Naive thymus-derived CD4-positive, alpha-beta T cell (primary cell): ENCODE measurements around the gene ANO6. TPM values are rescaled to one million over a fixed set of nuclear protein-coding genes. Genes with fewer than 3 reads are reported as not detected.
A peak's percentile ranks its signal among the peaks of the same experiment; 100 is the strongest.
"Not testable (repeated sequence)": the region's sequence is repeated elsewhere in the genome, so short reads cannot be mapped to it uniquely, and the experiment has no call there.

ENCODE experiments used
- ATAC-seq: fragments of 150-1000 bp; cut with Tn5 transposase; 2 replicates; pipeline ENCODE4 v1.10.0; 2021; ENCODE audit warnings: mild to moderate bottlenecking, moderate library complexity
- CTCF ChIA-PET: fragments of 350-600 bp; sonication (Branson Sonifier 250); formaldehyde crosslinking; loops from one replicate; lab custom pipeline; 2021; ENCODE audit warnings: antibody characterized with exemption; lab: Charles Lee
- POLR2A ChIA-PET: fragments of 350-600 bp; sonication (Branson Sonifier 250); formaldehyde crosslinking; loops from one replicate; lab custom pipeline; 2021; ENCODE audit warnings: antibody characterized with exemption, inconsistent platforms; lab: Charles Lee
- DNase-seq, 9 donors: peaks; one replicate each; pipeline versions ENCODE4 v3.0.0 to v3.0.0-alpha.2; 2020 to 2022; ENCODE audit warnings: mixed read lengths in 1 of 9
- H3K27ac ChIP-seq: one replicate; pipeline ENCODE4 v1.7.0; 2013; ENCODE audit warnings: mild to moderate bottlenecking, low read depth, low read length, moderate library complexity
- H3K27me3 ChIP-seq, 2 donors: one replicate each; pipeline ENCODE4 v1.7.0; 2013; ENCODE audit warnings: low read length in 2 of 2, mild to moderate bottlenecking in 2 of 2, moderate library complexity in 2 of 2; ENCODE audit not compliant: control insufficient read depth in 2 of 2, insufficient read depth in 2 of 2
- H3K36me3 ChIP-seq, 3 experiments: 1 replicate in 2 of 3; 2 replicates in 1 of 3; pipeline ENCODE4 v1.7.0; 2013; ENCODE audit warnings: low read length in 3 of 3, mild to moderate bottlenecking in 3 of 3, moderate library complexity in 1 of 3; ENCODE audit not compliant: insufficient read depth in 3 of 3, control insufficient read depth in 2 of 3
- H3K4me1 ChIP-seq, 2 donors: one replicate each; pipeline ENCODE4 v1.7.0; 2013; ENCODE audit warnings: low read length in 2 of 2, mild to moderate bottlenecking in 2 of 2, moderate library complexity in 1 of 2; ENCODE audit not compliant: control insufficient read depth in 2 of 2, insufficient read depth in 2 of 2
- H3K4me3 ChIP-seq: 2 replicates; pipeline ENCODE4 v1.7.0; 2013; ENCODE audit warnings: mild to moderate bottlenecking, low read length
- H3K9me3 ChIP-seq, 3 experiments: 1 replicate in 2 of 3; 2 replicates in 1 of 3; pipeline ENCODE4 v1.7.0; 2013; ENCODE audit warnings: low read length in 3 of 3; ENCODE audit not compliant: control insufficient read depth in 2 of 3
- H3K27ac Mint-ChIP-seq, 9 donors: one replicate each; pipeline ENCODE4 v1.8.0; 2020 to 2022; ENCODE audit warnings: mixed read lengths in 9 of 9, mild to moderate bottlenecking in 8 of 9, moderate library complexity in 5 of 9, inconsistent platforms in 2 of 9
- H3K27me3 Mint-ChIP-seq, 5 donors: one replicate each; pipeline ENCODE4 v1.8.0; 2021 to 2022; ENCODE audit warnings: mixed read lengths in 5 of 5, mild to moderate bottlenecking in 1 of 5
- H3K36me3 Mint-ChIP-seq, 5 donors: one replicate each; pipeline ENCODE4 v1.8.0; 2020 to 2022; ENCODE audit warnings: mixed read lengths in 5 of 5, mild to moderate bottlenecking in 3 of 5, inconsistent platforms in 1 of 5
- H3K4me1 Mint-ChIP-seq, 7 donors: one replicate each; pipeline ENCODE4 v1.8.0; 2020 to 2022; ENCODE audit warnings: mixed read lengths in 7 of 7, mild to moderate bottlenecking in 3 of 7, inconsistent platforms in 1 of 7
- H3K4me3 Mint-ChIP-seq, 10 donors: one replicate each; pipeline ENCODE4 v1.8.0; 2020 to 2022; ENCODE audit warnings: mild to moderate bottlenecking in 10 of 10, mixed read lengths in 10 of 10, moderate library complexity in 6 of 10, inconsistent platforms in 2 of 10
- H3K9me3 Mint-ChIP-seq, 11 donors: one replicate each; pipeline ENCODE4 v1.8.0; 2020 to 2022; ENCODE audit warnings: mixed read lengths in 11 of 11, mild to moderate bottlenecking in 4 of 11, inconsistent platforms in 1 of 11, moderate library complexity in 1 of 11
- intact Hi-C, 2 donors: fragments of 100-400 bp; cut with micrococcal nuclease; formaldehyde crosslinking; loops; one replicate each; pipeline ENCODE4 v1.15.1; 2023
- polyA plus RNA-seq, 2 donors: library from polyadenylated mRNA; unstranded; fragments of 300-500 nt; fragmentation: Illumina TruSeq; gene quantifications; one replicate each; pipeline ENCODE4 v1.2.3, GENCODE V29; 2021
- total RNA-seq, 6 experiments: library from RNA in 5 of 6; stranded (reverse) in 5 of 6; gene quantifications; 1 replicate in 5 of 6; 2 replicates in 1 of 6; pipeline ENCODE4 v1.2.3 and lab custom pipeline; 2021 to 2026

The ANO6 gene
- total and polyA plus RNA-seq, 7 experiments from 2014 or later = 15.1 to 29.7 (median 23.7) TPM

- H3K4me1 ChIP-seq = no peaks in the 10 kb centered on the region
- H3K27ac ChIP-seq = no peak overlapping the region
- no peak for DNase-seq
- no peak for ATAC-seq
- no peak overlapping the region for H3K4me3 Mint-ChIP-seq
- POLR2A ChIA-PET = no interaction called here
- CTCF ChIA-PET = interaction anchor here (0.6 to 1.7 kb wide), 4 partner anchors 174 to 330 kb away, joined by 3 to 9 read pairs (median 5); partner anchors contain the start of gene ANO6
- no peaks in the 10 kb centered on the region for H3K9me3 ChIP-seq
- H3K36me3 ChIP-seq = peaks cover 0 to 17% (median 0%) of the 10 kb centered on the region in 3 experiments
- H3K9me3 Mint-ChIP-seq = peaks cover 0 to 14% (median 3%) of the 10 kb centered on the region in 11 donors
- no peaks in the 10 kb centered on the region for H3K27me3 Mint-ChIP-seq
- no peak overlapping the region for H3K4me3 ChIP-seq
- no peaks in the 10 kb centered on the region for H3K4me1 Mint-ChIP-seq
- H3K36me3 Mint-ChIP-seq = peaks cover 21 to 61% (median 44%) of the 10 kb centered on the region in 5 donors
- H3K27me3 ChIP-seq = no peaks in the 10 kb centered on the region
- intact Hi-C loops = loop anchor here in 1 of 2 donors (2.0 kb wide), 1 partner anchor 219 kb away; no protein-coding TSS in a partner anchor
- H3K27ac Mint-ChIP-seq = no peak overlapping the region
These were observed 173.5 kb downstream of the ANO6 start for GRCh38 chr12:45389426-45389825.

- H3K4me1 ChIP-seq, H3K36me3 ChIP-seq, H3K27ac ChIP-seq, H3K9me3 ChIP-seq, H3K27me3 ChIP-seq, H3K4me1 Mint-ChIP-seq, H3K27ac Mint-ChIP-seq, CTCF ChIA-PET, intact Hi-C loops, DNase-seq, H3K4me3 ChIP-seq, H3K4me3 Mint-ChIP-seq, POLR2A ChIA-PET, ATAC-seq, H3K27me3 Mint-ChIP-seq: not testable (repeated sequence)
- peaks cover 0 to 27% (median 7%) of the 10 kb centered on the region in 11 donors for H3K9me3 Mint-ChIP-seq
- H3K36me3 Mint-ChIP-seq = peaks cover 6 to 61% (median 40%) of the 10 kb centered on the region in 5 donors
These were observed 181.6 kb downstream of the ANO6 start for GRCh38 chr12:45397499-45397898.

GRCh38 chr12:45398552-45398951 lies 182.7 kb downstream of the ANO6 start:
- Mint-ChIP-seq H3K4me3 (no peak overlapping the region), H3K27ac (no peak overlapping the region), H3K4me1 (no peaks in the 10 kb centered on the region), H3K36me3 (peaks cover 0 to 61% (median 37%) of the 10 kb centered on the region in 5 donors), H3K9me3 (peaks cover 0 to 21% (median 5%) of the 10 kb centered on the region in 11 donors), H3K27me3 (no peaks in the 10 kb centered on the region)
- peaks cover 0 to 7% (median 0%) of the 10 kb centered on the region in 3 experiments for H3K36me3 ChIP-seq
- ChIA-PET CTCF (no interaction called here), POLR2A (interaction anchor here (0.7 kb wide), 1 partner anchor 221 kb away, joined by 3 read pairs; no protein-coding TSS in a partner anchor)
- no peak for ATAC-seq
- H3K27me3 ChIP-seq = no peaks in the 10 kb centered on the region
- no peak for DNase-seq
- intact Hi-C loops = no loop called here
- H3K9me3 ChIP-seq = no peaks in the 10 kb centered on the region
- H3K4me3 ChIP-seq = no peak overlapping the region
- H3K4me1 ChIP-seq = no peaks in the 10 kb centered on the region
- no peak overlapping the region for H3K27ac ChIP-seq

DNA sequence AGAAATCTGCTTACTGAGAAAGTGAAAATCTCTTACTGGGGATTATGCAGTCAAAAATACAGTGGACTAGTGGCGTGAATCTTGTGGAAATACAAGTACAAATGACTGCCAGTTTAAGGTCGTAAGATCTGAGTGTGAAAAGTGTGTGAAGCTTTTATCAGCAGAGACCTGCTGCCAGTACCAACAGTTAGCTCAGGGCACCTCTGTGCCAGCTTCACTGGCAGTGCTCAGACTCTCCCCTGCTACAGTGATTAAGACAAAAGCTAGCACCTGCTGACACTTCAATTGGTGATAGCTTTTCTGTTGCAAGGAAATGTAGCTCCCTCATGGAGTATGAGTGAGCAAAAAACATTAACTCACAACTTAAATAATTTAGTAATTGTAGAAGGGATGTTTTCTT lies 185.1 kb downstream of the ANO6 start:
- Histone ChIP-seq H3K4me1 (no peaks in the 10 kb centered on the region), H3K9me3 (no peaks in the 10 kb centered on the region), H3K27ac (no peak overlapping the region), H3K36me3 (peaks cover 0 to 8% (median 0%) of the 10 kb centered on the region in 3 experiments), H3K27me3 (no peaks in the 10 kb centered on the region), H3K4me3 (no peak overlapping the region)
- intact Hi-C loops = no loop called here
- Mint-ChIP-seq H3K4me1 (no peaks in the 10 kb centered on the region), H3K9me3 (peaks cover 0 to 5% (median 2%) of the 10 kb centered on the region in 11 donors), H3K4me3 (no peak overlapping the region), H3K27ac (peak overlapping the region in 1 of 9 donors; percentile 59), H3K36me3 (peaks cover 7 to 64% (median 27%) of the 10 kb centered on the region in 5 donors), H3K27me3 (no peaks in the 10 kb centered on the region)
- ChIA-PET CTCF (no interaction called here), POLR2A (no interaction called here)
- ATAC-seq (no peak), DNase-seq (no peak)

GRCh38 chr12:45402288-45402687 lies 186.4 kb downstream of the ANO6 start:
- no peaks in the 10 kb centered on the region for H3K9me3 ChIP-seq
- no peak overlapping the region for H3K27ac Mint-ChIP-seq

GRCh38 chr12:45406988-45407850 lies 191.3 kb downstream of the ANO6 start:
- ChIA-PET POLR2A (no interaction called here), CTCF (no interaction called here)
- no peak overlapping the region for H3K27ac ChIP-seq
- peaks cover 0 to 43% (median 8%) of the 10 kb centered on the region in 3 experiments for H3K36me3 ChIP-seq
- Mint-ChIP-seq H3K36me3 (peaks cover 22 to 68% (median 28%) of the 10 kb centered on the region in 5 donors), H3K27ac (no peak overlapping the region), H3K27me3 (no peaks in the 10 kb centered on the region), H3K9me3 (no peaks in the 10 kb centered on the region), H3K4me1 (peaks cover 0 to 4% (median 0%) of the 10 kb centered on the region in 7 donors), H3K4me3 (no peak overlapping the region)
- no peaks in the 10 kb centered on the region for H3K4me1 ChIP-seq
- H3K9me3 ChIP-seq = no peaks in the 10 kb centered on the region
- ATAC-seq = no peak
- no peak for DNase-seq
- no peak overlapping the region for H3K4me3 ChIP-seq
- intact Hi-C loops = no loop called here
- H3K27me3 ChIP-seq = no peaks in the 10 kb centered on the region

More at GRCh38 chr12:45402288-45402687, 186.4 kb downstream of the ANO6 start:
- POLR2A ChIA-PET = no interaction called here
- H3K36me3 ChIP-seq = peaks cover 0 to 8% (median 0%) of the 10 kb centered on the region in 3 experiments
- no peak overlapping the region for H3K4me3 ChIP-seq
- H3K36me3 Mint-ChIP-seq = peaks cover 12 to 61% (median 19%) of the 10 kb centered on the region in 5 donors
- H3K9me3 Mint-ChIP-seq = peaks cover 0 to 2% (median 0%) of the 10 kb centered on the region in 11 donors
- H3K4me1 Mint-ChIP-seq = peaks cover 0 to 4% (median 0%) of the 10 kb centered on the region in 7 donors
- no peak for DNase-seq
- no peaks in the 10 kb centered on the region for H3K27me3 Mint-ChIP-seq
- no peaks in the 10 kb centered on the region for H3K27me3 ChIP-seq
- ATAC-seq = no peak
- no peak overlapping the region for H3K27ac ChIP-seq
- intact Hi-C loops = no loop called here
- no peaks in the 10 kb centered on the region for H3K4me1 ChIP-seq
- CTCF ChIA-PET = interaction anchor here (1.3 kb wide), 1 partner anchor 10 kb away, joined by 3 read pairs; no protein-coding TSS in a partner anchor
- no peak overlapping the region for H3K4me3 Mint-ChIP-seq
